Neuronal stem cell (in vitro differentiated cells): ENCODE results near the gene DDT.
A peak's percentile ranks its signal among the peaks of the same experiment; 100 is the strongest.
"Not testable (repeated sequence)": the region's sequence is repeated elsewhere in the genome, so short reads cannot be mapped to it uniquely, and the experiment has no call there.

ENCODE experiments used
- DNase-seq: peaks from one replicate; pipeline ENCODE4 v3.0.0-alpha.2; 2013; ENCODE audit warnings: low spot score
- H2AFZ ChIP-seq: one replicate; pipeline ENCODE4 v1.6.1; 2013; ENCODE audit warnings: mild to moderate bottlenecking, low read length, inconsistent platforms
- H2AK5ac ChIP-seq: 2 replicates; pipeline ENCODE4 v1.6.1; 2013; ENCODE audit warnings: low read depth, mild to moderate bottlenecking, inconsistent platforms, low read length, moderate library complexity, mixed read lengths
- H2BK120ac ChIP-seq: 2 replicates; pipeline ENCODE4 v1.6.1; 2013; ENCODE audit warnings: low read depth, mild to moderate bottlenecking, inconsistent platforms, low read length, moderate library complexity, mixed read lengths
- H2BK12ac ChIP-seq: one replicate; pipeline ENCODE4 v1.6.1; 2013; ENCODE audit warnings: low read length, inconsistent platforms
- H2BK15ac ChIP-seq: 2 replicates; pipeline ENCODE4 v1.6.1; 2013; ENCODE audit warnings: mild to moderate bottlenecking, low read length, inconsistent platforms, mixed read lengths
- H2BK5ac ChIP-seq: one replicate; pipeline ENCODE4 v1.6.1; 2013; ENCODE audit warnings: inconsistent platforms, mild to moderate bottlenecking, low read length, moderate library complexity
- H3K14ac ChIP-seq: one replicate; pipeline ENCODE4 v1.6.1; 2013; ENCODE audit warnings: low read length, inconsistent platforms
- H3K18ac ChIP-seq: 2 replicates; pipeline ENCODE4 v1.6.1; 2013; ENCODE audit warnings: low read length, inconsistent platforms
- H3K23ac ChIP-seq: 2 replicates; pipeline ENCODE4 v1.6.1; 2013; ENCODE audit warnings: low read depth, mild to moderate bottlenecking, mixed read lengths, low read length, inconsistent platforms; ENCODE audit not compliant: poor library complexity
- H3K27ac ChIP-seq: replicated peaks from 3 replicates; pipeline ENCODE4 v1.5.1; 2013; ENCODE audit warnings: low read length, inconsistent platforms
- H3K27me3 ChIP-seq, 3 experiments: 2 replicates each; pipeline ENCODE4 v1.6.1; 2013; ENCODE audit warnings: low read length in 3 of 3, mild to moderate bottlenecking in 2 of 3, inconsistent platforms in 1 of 3, low read depth in 1 of 3, mixed read lengths in 1 of 3, moderate library complexity in 1 of 3; ENCODE audit not compliant: control insufficient read depth in 3 of 3, insufficient read depth in 3 of 3
- H3K36me3 ChIP-seq, 2 donors: replicated peaks in 1 of 2; 2 replicates each; pipeline ENCODE4 v1.6.1; 2013; ENCODE audit warnings: low read length in 2 of 2; ENCODE audit not compliant: control insufficient read depth in 2 of 2, insufficient read depth in 2 of 2
- H3K4ac ChIP-seq: 2 replicates; pipeline ENCODE4 v1.6.1; 2013; ENCODE audit warnings: inconsistent platforms, mild to moderate bottlenecking, low read length, moderate library complexity
- H3K4me1 ChIP-seq, 2 donors: 1 replicate in 1 of 2; 2 replicates in 1 of 2; pipeline ENCODE4 v1.6.1; 2013; ENCODE audit warnings: low read length in 2 of 2, low read depth in 1 of 2; ENCODE audit not compliant: control insufficient read depth in 2 of 2, insufficient read depth in 1 of 2
- H3K4me2 ChIP-seq: one replicate; pipeline ENCODE4 v1.6.1; 2013; ENCODE audit warnings: mild to moderate bottlenecking, low read length, inconsistent platforms; ENCODE audit not compliant: insufficient read depth, poor library complexity, severe bottlenecking
- H3K4me3 ChIP-seq, 2 donors: 2 replicates each; pipeline ENCODE4 v1.5.1; 2013; ENCODE audit warnings: low read length in 2 of 2, mild to moderate bottlenecking in 2 of 2, inconsistent platforms in 1 of 2, moderate library complexity in 1 of 2
- H3K79me1 ChIP-seq: one replicate; pipeline ENCODE4 v1.6.1; 2013; ENCODE audit warnings: low read depth, mild to moderate bottlenecking, inconsistent platforms, low read length, moderate library complexity
- H3K9ac ChIP-seq: one replicate; pipeline ENCODE4 v1.6.1; 2013; ENCODE audit warnings: mild to moderate bottlenecking, low read depth, low read length, inconsistent platforms; ENCODE audit not compliant: poor library complexity
- H3K9me3 ChIP-seq, 2 donors: replicated peaks in 1 of 2; 2 replicates each; pipeline versions ENCODE3 to v1.6.1; 2013; ENCODE audit warnings: low read length in 2 of 2, mild to moderate bottlenecking in 2 of 2, inconsistent platforms in 1 of 2, low read depth in 1 of 2, mixed read lengths in 1 of 2, moderate library complexity in 1 of 2; ENCODE audit not compliant: control insufficient read depth in 2 of 2, insufficient read depth in 1 of 2
- H4K8ac ChIP-seq: one replicate; pipeline ENCODE4 v1.6.1; 2013; ENCODE audit warnings: low read depth, mild to moderate bottlenecking, inconsistent platforms, low read length, moderate library complexity
- H4K91ac ChIP-seq: one replicate; pipeline ENCODE4 v1.6.1; 2013; ENCODE audit warnings: low read length, low read depth, mild to moderate bottlenecking, inconsistent platforms; ENCODE audit not compliant: poor library complexity
- WGBS, 2 donors: extraction: QIAGEN DNeasy Blood & Tissue Kit; methylation state at CpG; one replicate each; pipeline ENCODE4 v1.1.7; 2013; ENCODE audit warnings: missing lambda C conversion rate in 2 of 2, mixed read lengths in 1 of 2; ENCODE audit not compliant: insufficient read length in 2 of 2, insufficient replicate concordance in 1 of 2; ENCODE audit errors: extremely low coverage in 2 of 2; 5-methylcytosine and 5-hydroxymethylcytosine counted together

Gene DDT

DNA sequence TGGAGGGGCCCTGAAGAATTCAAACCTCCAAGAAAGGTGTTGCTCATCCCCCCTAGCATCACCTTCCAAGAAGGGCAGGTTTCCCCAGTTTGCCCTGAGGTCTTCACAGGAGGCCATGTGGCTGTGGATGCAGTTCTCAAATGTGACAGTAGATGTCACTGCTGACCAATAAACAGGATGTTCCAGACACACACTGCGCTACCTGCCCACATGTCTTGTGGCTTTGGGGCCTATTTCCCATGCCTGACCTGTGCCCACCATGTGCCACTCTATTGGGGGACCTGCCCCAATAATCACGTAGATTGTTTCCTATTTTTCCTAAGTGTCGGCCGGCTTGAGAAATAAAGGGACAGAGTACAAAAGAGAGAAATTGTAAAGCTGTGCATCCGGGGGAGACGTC, 10.2 kb upstream of the DDT start:
- Histone ChIP-seq H2BK5ac (no peak overlapping the region), H3K36me3 (no peaks in the 10 kb centered on the region), H3K4me2 (no peak overlapping the region), H3K9me3 (no peaks in the 10 kb centered on the region), H3K14ac (no peak overlapping the region), H3K4me1 (no peaks in the 10 kb centered on the region), H3K79me1 (no peaks in the 10 kb centered on the region), H3K27ac (no peak overlapping the region), H2AFZ (no peak overlapping the region), H2BK15ac (no peak overlapping the region), H3K4ac (no peak overlapping the region), H3K27me3 (no peaks in the 10 kb centered on the region), H3K9ac (no peak overlapping the region), H2BK12ac (no peak overlapping the region), H4K8ac (no peak overlapping the region), H3K18ac (no peak overlapping the region), H4K91ac (no peak overlapping the region), H2BK120ac (no peak overlapping the region), H3K4me3 (no peak overlapping the region), H3K23ac (no peak overlapping the region), H2AK5ac (no peak overlapping the region)
- WGBS, 2 donors: no CpG with 5 or more reads among the region's 6 CpGs
- peak; percentile 41 for DNase-seq

DNA sequence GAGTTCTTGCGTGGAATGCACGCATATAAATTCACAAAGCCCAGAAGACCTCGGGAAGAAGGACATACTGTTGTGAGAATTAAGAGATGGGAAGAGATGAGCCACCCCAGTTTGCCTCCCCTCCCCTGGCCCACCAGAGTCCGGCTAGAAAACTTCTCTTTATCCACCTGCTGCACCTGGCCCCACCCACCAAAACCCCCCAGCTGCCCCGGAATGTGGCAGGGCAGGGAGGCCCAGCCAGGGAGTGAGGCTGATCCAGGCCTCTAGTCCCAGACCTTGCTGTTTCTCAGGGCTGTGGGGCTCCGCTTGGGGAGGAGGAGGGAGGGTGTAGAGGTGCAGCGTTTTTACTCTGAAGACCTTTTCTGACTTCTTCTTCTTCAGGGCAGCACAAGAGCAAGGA, 6.3 kb upstream of the DDT start:
- H3K14ac ChIP-seq: not testable (repeated sequence)

DNA sequence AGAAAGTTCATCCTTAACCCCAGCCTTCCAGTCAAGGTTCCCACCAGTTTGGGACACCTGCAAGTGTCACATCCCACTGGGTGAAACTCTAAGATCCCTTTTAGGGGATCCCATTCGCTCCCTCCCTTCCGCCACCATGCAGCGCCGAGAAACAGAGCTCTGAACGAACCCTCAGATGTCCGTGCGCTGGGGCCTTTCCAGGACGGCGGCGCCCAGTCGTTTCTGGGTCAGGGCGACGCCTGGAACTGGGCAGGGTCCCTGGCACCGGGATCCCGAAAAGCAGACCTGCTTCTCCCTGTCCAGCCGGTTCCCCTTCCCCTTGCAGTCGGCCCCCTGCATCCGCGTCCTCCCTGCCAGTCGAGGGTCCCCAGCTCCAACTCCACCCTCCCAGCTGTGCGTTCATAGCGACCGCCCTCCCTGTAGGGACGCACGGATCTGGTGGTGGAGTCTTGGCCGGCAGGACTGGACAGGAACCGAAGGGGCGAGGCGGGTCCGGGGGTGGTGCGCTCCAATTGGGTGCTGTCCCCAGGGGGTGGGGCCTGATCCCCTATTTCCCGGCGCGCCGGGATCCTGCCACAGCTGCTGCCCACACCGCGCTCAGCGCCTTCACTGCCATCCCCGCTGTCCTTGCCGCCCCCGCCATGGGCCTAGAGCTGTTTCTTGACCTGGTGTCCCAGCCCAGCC, 5.5 kb upstream of the DDT start, which contains the start of gene GSTT2:
Gene GSTT2 (plus strand): TSS at position 578 of the 684 bp plus-strand sequence.
- not testable (repeated sequence) for H2BK120ac ChIP-seq, H3K4me1 ChIP-seq, H3K9ac ChIP-seq, H3K23ac ChIP-seq, H2BK12ac ChIP-seq, DNase-seq, H2BK5ac ChIP-seq, H4K91ac ChIP-seq, H3K9me3 ChIP-seq, H3K27me3 ChIP-seq, H3K18ac ChIP-seq, H3K4me2 ChIP-seq, H3K4ac ChIP-seq, H3K14ac ChIP-seq, H4K8ac ChIP-seq, H3K79me1 ChIP-seq, H2AFZ ChIP-seq, H3K27ac ChIP-seq, H3K4me3 ChIP-seq, H3K36me3 ChIP-seq, H2BK15ac ChIP-seq, H2AK5ac ChIP-seq
- no CpG with 5 or more reads among the region's 41 CpGs for WGBS, 2 donors

More for the DNA sequence above, 6.3 kb upstream of the DDT start:
- H3K27me3 ChIP-seq, H3K27ac ChIP-seq, H2BK15ac ChIP-seq, H3K4me3 ChIP-seq, H2BK120ac ChIP-seq, H2AK5ac ChIP-seq, H2AFZ ChIP-seq, H3K4ac ChIP-seq, H3K9me3 ChIP-seq, H3K23ac ChIP-seq, H3K36me3 ChIP-seq, H3K4me1 ChIP-seq, H3K18ac ChIP-seq, H3K9ac ChIP-seq, H3K79me1 ChIP-seq, H4K91ac ChIP-seq, DNase-seq, H3K4me2 ChIP-seq, H2BK5ac ChIP-seq, H4K8ac ChIP-seq, H2BK12ac ChIP-seq: not testable (repeated sequence)
- no CpG with 5 or more reads among the region's 7 CpGs for WGBS, 2 donors

DNA sequence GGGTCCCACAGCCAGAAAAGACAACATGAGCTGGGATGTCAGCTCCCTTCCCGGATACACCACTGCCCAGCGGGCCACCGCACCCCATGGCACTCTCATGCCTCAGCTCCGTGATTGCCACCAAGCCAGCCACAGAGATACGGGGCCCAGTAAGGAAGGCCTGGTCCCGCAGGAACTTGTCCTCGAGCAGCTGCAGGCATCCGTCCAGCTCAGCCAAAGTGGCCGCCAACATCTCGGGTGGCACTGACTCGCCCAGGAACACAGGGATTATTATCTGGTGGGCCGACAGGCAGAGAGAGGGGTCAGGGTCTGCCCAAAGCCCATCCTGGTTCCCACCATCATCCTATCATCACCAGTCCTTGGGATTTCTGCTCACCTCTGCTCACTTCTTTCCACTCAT, 3.1 kb upstream of the DDT start:
- H2AK5ac ChIP-seq, H3K9me3 ChIP-seq, H3K9ac ChIP-seq, H3K4me2 ChIP-seq, H2BK12ac ChIP-seq, H3K23ac ChIP-seq, H3K14ac ChIP-seq, H3K4me1 ChIP-seq, H3K27ac ChIP-seq, H4K91ac ChIP-seq, H3K27me3 ChIP-seq, H2BK15ac ChIP-seq, H2AFZ ChIP-seq, DNase-seq, H3K36me3 ChIP-seq, H4K8ac ChIP-seq, H2BK5ac ChIP-seq, H2BK120ac ChIP-seq, H3K18ac ChIP-seq, H3K79me1 ChIP-seq, H3K4ac ChIP-seq, H3K4me3 ChIP-seq: not testable (repeated sequence)
- no CpG with 5 or more reads among the region's 12 CpGs for WGBS, 2 donors
